Umbilical cord (tissue), 2 donors: ENCODE results near the gene COMMD1. TPM values are rescaled to one million over a fixed set of nuclear protein-coding genes. Genes with fewer than 3 reads are reported as not detected.
"Not testable (repeated sequence)": the region's sequence is repeated elsewhere in the genome, so short reads cannot be mapped to it uniquely, and the experiment has no call there.

ENCODE experiments used
- DNase-seq: peaks from one replicate; pipeline ENCODE4 v3.0.0-alpha.2; 2015; ENCODE audit warnings: low spot score
- total RNA-seq: library from RNA; depleted of rRNA; stranded (reverse); fragments of >200 nt; gene quantifications from one replicate; pipeline ENCODE4 v1.2.3, GENCODE V29; 2014; ENCODE audit warnings: low replicate concordance; ENCODE audit not compliant: insufficient read depth

The COMMD1 gene
- total RNA-seq, 1 donor from 2014 or later: 47.2 TPM

DNA sequence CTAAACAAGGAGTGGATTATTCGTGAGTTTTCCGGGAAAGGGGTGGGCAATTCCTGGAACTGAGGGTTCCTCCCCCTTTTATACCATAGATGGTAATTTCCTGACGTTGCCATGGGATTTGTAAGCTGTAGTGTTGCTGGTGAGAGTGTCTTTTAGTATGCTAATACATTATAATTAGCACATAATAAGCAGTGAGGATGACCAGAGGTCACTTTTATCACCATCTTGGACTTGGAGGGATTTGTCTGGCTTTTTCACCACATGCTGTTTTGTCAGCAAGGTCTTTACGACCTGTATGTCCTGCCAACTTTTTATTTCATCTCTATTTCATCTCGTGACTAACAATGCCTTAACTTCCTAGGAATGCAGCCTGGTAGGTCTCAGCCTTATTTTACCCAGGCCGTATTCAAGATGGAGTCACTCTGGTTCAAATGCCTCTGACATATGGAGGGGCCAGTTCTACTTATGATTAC, 165.7 kb downstream of the COMMD1 start:
- peak; percentile 14 for DNase-seq

DNA sequence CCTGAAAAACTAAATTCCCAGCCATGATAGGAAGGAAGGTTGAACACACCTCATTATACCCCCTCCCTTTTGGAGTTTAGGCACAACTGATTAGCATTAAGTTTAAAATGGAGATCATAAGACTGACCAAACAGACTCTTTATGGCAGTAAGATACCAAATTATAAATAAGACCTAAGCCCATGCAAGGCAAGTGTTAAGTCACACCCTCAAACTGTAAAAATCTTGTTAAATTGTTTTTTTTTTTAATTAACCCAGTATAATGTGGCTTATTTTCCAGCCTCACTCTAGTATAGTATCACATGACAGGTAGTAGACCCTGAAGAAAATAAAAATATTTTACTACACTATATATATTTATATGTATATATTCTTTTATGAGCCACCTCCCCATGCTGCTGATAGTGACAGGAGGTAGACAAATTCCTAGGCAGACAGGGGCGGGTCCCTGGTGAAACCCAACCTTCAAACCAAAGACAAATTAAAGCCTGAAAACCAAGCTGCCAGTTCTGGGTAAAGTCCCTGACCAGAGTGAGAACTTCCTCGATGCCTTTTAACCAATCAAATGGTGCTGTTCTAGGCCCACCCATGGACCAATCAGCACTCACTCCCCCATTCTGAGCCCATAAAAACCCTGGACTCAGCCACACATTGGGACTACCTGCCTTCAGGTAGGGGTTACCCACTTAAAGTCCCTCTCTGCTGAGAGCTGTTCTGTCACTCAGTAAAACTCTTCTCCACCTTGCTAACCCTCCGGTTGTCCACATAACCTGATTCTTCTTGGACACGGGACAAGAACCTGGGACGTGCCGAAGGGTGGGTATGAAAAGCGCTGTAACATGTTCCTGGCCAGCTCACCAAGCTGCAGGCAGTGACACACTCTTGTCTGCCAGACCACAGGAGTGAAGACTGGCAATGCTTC, 166.5 kb downstream of the COMMD1 start:
- no peak for DNase-seq

DNA sequence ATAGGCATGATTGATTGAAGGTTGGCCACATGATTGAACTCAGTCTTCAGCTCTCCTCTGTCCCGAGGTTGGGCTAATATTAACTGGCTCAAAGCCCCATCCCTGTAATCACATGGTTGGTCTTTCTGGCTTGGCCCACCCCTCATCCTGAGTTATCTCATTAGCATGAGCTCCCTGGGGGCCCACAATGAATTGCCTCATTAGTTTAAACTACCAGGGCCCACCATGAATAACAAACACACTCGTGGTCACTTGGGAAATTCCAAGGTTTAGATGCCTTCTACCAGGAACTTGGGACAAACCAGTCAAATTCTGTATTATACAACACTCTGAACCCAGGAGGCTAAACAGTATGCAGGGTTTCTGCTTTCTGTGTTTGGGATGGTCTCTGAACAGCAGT, 168.8 kb downstream of the COMMD1 start:
- no peak for DNase-seq

DNA sequence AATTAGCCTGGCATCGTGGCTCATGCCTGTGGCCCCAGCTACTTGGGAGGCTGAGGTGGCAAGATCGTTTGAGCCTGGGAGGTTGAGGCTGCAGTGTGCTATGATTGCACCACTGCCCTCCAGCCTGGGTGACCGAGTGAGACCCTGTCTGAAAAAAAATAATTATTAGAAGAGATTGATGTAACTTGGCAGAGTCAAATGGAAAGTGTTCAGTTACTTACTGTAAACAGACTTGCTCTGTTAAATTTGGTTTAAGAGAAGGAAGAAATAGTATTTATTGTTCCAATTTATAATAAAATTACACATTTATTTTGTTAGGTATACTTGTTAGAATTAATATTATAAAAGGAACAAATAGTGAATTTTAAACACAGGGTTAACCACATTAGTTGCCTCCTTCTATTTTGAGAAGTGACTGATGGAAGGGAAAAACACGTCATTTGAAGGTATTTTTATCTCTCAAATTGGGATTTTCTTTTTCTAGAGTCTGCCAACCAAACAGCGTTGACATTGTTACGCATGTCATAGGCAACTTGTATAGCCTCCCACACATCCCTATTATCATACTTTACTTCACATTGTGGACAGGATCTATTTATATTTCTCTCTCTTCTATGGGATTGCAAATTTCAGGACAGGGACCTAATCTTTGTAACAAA, 171.6 kb downstream of the COMMD1 start:
- no peak for DNase-seq

DNA sequence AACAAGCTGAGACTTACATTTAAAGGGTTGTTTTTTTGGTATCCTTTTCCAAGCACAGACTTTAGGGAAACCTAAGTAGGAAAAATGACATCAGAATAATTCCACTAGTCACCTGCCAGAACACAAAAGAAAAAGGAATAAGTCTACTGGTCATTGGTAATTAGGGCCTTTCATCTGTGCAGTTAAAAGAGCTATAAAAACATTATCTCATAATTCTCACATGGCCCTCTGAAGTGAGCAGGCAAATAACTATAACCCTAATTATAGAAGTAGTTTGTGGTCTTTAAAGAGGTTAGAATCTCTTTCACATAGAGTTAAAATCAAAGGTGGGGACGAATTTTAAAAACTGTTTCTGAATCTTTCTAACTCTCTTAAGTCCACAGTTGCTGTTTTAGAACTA, 179.3 kb downstream of the COMMD1 start:
- no peak for DNase-seq

DNA sequence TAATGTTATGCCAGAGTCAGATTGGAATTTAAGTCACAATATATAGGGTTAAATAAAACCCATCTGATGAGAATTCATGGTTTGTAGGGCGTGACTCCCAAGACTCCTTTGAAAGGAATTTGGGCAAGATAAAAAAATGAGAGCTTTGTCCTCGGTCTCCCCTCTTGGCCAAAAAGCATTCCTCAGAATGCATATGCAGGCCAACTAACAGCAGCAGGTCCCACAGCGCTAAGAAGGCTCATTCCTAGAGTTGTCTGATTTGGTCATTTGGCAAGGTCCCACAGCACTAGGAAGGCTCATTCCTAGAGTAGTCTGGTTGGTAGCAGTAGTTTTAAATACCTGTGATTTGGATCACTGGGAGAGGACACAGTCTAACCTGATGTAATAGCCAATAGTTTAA, 184.2 kb downstream of the COMMD1 start:
- no peak for DNase-seq

DNA sequence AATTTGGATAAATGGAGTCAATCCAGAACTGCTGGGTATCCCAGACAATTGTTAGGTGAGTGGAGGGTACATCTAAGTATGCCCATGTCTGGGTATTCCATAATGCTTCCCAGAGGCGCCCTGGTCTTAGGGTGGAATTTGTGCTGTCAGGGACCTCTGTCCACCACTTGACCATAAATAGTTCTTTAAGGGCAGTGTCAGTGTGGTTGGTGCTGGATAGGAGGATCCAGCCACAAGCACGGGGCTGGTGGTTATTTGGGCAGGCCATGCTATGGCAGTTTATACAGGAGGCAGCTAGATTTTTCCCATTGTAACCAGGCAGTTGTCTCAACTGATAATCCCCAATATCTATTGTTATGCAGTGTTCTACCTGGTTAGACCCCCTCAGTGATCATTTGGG, 186.0 kb downstream of the COMMD1 start:
- DNase-seq: no peak

DNA sequence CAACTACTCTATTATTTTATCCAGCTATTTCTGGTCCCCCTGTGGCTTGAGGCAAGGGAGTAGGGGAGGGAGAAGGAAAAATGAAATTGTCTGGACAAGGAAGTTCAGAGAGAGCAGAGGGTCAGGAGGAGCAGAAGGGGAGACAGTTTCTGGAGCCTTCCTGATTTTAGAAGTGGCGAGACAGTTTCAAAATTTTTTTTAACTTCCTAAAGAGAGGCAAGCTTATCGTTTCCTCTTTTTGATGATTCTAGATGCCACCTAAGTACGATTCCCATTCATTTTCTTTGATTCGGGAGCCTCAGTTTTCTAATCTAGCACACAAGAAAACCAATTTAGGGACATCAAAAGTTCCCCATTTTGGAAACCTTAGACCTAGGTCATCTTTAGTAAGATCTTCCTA, 193.6 kb downstream of the COMMD1 start:
- no peak for DNase-seq

DNA sequence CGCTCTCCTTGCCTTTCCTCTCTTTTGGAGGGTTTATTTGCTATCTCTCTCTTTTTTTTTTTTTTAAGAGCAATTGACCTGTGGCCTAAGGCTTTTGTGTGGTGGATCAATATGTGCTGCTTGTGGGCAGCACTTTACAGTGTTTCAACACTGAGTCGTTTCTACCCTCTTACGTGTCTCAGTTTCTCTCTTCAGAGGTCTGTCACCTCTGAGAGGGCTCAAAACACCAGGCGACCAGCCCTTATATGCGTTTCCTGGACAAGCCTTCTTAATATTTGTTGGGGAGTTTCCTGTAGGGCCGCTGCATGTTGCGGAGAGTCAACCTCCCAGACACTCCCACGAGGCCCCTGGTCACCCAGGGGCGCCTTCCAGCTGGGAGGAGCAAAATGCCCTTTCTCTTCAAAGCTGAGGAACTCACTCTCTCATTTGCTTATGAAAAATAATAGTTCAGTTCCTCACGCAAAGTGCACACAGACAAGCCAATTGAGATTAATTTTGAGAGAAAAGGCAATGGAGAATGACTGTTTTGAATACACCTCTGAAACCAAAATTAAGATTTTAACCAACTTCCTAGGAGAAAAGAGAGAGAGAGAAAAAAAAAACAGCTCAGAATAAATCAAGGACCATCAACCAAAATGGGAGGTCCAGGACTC, 194.2 kb downstream of the COMMD1 start:
- no peak for DNase-seq

DNA sequence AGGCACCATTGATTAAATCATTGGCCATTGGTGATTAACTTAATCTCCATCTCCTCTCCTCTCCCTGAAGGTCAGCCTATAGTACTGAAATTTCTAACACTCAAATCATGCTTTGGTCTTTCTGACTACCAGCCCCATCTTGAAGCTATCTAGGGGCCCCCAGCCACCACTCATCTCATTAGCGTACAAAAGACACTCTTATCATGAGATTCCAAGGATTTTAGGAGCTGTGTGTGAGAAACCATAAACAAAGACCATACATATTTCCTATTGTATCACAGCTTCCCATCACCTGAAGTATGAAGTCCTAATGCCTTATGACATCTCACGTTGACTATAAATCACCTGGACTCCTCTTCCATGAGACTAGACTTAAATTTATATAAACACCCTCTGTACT, 196.4 kb downstream of the COMMD1 start:
- DNase-seq: no peak

DNA sequence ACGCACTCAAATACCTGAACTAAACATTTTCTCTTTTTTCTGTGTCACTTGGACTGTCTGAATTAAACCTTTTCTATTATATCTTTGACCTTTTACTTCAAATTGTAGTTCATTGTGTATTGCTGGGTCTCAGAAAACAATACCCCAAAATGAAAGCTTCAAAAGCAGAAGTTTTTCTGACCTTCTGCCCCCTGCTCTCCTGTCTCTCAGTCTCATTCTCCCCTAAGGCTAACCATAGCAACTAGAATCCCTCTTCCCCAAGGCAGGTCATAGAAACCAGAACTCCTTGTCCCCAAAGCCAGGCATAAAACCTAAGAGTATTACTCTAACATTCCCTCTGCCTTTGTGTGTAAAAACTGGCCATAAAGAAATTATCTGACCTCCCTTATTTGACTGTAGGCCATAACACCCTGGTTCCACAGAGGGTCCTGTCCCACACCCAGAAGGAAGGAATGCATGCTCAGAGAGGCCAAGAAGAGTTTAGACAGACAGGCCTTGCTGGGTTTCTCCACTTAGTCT, 197.0 kb downstream of the COMMD1 start:
- DNase-seq: no peak

DNA sequence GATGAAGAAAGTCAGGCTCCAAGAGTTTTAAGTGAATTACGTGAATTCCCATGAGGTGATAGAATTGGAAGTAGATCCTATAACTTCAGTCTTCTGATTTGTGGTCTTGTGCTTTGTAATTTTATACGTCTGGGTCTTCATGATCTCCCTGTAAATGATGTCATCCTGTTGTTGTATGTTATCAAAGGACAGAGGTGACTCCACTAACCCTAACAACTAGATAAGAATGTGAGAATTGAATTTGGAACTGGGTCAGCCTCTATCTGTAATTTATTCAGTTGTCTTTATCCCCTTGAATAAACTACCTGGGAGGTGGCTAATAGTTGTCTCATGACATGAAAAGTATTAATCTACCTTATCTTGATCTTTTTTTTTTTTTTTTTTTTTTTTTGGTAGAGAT, 204.1 kb downstream of the COMMD1 start:
- DNase-seq: no peak

DNA sequence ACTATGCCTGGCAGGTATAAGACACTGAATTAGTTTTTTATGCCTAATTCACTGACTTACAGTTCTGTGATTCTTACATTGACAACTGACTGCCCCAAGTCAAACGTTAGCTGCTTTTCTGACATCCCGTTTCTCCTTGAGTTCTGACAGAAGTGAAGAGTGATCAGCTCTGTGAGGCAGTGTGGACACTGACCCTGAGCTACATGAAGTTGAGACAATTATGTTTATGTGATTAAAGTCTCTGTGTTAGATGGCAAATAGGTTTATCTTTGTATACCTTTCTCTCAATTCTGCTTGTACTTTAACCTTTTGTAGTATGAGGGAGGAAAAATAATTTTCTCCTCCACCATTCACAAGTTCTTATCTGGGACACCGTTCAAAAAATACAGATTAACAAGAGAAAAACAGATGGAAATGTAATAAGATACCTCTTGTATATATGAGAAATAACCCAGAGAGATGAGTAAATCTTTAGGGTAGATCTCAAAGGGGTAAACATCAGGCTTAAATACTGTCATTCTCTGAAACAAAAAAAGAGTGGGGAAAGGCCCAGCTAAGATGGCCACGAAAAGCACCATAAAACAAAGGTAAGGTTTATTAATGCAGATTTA, 205.0 kb downstream of the COMMD1 start:
- no peak for DNase-seq

DNA sequence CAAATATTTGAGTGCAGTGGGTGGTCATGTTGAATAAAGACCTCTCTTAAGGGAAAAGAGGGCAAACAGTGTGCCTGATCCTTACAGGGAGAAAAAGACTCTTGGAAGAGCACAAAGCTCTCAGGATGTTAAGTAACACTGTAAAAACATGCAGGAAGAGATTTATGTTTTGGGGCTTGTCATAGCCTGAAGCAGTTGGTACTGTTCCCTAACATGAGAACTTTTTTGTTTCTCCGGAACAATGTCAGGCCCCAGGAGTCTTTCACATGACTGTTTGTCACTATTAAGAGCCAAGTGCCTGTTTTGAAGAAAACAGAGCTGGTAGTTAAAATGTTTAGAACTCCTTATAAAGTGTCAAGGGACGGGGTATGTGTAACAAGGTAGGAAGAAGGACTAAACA, 206.7 kb downstream of the COMMD1 start:
- DNase-seq: peak; percentile 45

DNA sequence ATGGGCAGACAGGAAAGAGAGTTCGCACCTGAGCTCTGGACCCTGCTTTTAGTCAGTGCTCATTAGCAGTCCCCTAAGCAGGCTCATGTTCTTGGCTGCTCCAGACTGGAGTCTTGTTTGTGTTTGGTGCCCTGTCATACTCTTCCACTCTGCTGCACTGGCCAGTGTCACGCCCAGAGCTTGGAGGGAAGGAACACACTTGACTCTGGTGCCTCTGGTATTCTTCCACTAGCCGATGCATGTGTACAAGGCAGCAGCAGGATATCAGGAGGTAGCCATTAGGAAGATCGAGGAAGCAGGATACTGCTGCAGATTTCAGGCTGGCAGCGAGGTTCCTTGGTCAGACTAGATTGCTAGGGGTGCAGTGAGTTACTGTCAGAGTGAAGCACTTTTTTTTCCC, 209.1 kb downstream of the COMMD1 start:
- no peak for DNase-seq

DNA sequence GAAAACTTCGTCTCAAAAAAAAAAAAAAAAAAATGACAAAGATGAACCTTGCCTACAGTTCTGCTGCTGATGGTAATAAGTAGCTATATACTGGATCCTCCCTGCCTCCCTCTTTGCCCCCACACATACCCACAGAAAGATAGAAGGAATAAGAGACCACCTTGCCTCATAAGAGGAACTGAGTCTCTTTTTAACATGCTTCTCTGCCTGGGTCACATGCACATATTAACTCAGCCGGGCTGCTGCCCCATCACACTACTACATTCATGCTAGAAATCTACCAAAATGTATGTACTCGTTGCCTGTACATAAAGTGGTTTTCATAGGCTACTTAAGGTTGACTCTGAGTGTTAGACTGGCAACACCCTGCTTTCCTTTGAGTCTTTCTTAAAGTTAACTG, 211.5 kb downstream of the COMMD1 start:
- DNase-seq: no peak

DNA sequence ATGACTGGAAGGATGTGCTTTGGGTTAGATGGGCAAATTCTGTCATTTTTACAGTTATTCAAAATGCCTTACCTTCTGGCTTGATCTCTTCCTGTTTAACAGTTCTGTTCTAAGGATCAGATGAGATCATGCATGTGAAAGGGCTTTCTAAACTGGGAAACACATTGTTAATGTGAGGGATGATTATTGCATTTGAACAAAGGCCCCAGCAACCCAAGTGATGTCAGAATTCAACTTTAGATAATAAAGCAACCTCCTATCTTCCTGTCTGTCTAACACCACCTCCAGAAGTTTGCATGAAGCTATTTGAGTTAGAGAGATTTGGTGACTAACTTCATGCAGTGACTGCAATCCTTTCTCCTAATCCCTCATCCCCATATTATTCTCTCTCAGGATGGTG, 212.7 kb downstream of the COMMD1 start:
- DNase-seq: no peak

DNA sequence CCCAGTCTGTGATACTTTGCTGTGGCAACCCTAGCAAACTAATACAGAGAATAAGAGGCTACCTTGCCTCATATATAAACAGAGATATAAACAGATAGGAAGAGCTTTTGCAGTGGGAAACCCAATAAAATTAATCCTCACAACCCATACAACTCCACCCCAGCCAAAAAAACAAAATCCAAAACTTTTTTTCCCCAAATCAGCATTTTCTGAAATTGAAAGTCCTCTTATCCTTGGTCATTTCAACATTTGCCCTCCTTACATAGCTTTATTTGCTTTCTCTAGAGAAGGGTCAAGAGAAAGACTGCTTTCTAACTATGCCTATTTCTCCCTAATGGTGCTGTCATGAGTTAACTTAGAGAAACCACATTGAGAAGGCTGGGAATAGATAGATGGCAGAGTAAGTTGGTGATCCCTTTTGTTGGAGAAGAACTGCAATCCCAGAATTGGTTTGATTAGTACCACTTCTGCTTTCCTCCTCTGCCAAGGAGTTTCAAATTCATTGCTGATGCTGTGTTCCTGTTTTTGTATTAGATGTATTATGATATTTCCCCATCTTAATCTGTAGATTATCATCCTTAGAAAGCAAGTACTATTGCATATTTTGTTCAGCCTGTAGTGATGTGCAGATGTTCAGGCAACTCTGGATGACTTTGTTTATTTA, 214.0 kb downstream of the COMMD1 start:
- no peak for DNase-seq

DNA sequence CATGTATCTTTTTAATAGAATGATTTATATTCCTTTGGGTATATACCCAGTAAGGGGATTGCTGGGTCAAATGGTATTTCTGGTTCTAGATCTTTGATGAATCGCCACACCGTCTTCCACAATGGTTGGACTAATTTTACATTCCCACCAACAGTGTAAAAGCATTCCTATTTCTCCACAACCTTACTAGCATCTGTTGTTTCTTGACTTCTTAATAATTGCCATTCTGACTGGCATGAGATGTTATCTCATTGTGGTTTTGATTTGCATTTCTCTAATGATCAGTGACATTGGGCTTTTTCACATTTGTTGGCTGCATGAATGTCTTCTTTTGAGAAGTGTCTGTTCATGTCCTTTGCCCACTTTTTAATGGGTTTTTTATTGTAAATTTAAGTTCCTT, 220.8 kb downstream of the COMMD1 start:
- not testable (repeated sequence) for DNase-seq

DNA sequence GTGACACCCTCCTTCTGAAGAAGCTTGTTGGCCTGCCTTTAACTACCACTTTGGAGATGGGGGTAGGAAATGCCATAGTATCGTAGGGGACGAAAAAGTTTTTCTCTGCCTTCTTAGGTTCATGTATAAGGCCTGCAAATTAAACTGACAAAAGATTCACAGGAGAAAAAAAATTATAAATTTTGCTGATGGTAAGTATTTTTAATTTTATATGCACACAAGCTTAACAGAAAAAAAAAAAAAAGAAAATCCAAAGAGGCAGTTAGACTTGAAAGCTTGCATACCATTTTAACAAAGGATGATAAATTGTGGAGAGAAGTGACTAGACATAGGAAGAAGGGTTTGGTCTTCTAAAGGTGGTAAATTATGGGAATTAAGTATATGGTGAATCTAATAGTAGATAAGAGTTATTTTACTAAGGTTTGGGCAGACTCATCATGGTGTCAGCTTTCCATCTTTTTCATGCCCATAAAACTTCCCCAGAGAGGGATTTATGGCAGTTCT, 227.9 kb downstream of the COMMD1 start:
- DNase-seq: no peak
